ENCODE measurements around the gene TFRC. TPM values are rescaled to one million over a fixed set of nuclear protein-coding genes. Genes with fewer than 3 reads are reported as not detected.
A peak's percentile ranks its signal among the peaks of the same experiment; 100 is the strongest.

TFRC gene
- total RNA-seq, 1 experiment from 2014 or later = 143 TPM

DNA sequence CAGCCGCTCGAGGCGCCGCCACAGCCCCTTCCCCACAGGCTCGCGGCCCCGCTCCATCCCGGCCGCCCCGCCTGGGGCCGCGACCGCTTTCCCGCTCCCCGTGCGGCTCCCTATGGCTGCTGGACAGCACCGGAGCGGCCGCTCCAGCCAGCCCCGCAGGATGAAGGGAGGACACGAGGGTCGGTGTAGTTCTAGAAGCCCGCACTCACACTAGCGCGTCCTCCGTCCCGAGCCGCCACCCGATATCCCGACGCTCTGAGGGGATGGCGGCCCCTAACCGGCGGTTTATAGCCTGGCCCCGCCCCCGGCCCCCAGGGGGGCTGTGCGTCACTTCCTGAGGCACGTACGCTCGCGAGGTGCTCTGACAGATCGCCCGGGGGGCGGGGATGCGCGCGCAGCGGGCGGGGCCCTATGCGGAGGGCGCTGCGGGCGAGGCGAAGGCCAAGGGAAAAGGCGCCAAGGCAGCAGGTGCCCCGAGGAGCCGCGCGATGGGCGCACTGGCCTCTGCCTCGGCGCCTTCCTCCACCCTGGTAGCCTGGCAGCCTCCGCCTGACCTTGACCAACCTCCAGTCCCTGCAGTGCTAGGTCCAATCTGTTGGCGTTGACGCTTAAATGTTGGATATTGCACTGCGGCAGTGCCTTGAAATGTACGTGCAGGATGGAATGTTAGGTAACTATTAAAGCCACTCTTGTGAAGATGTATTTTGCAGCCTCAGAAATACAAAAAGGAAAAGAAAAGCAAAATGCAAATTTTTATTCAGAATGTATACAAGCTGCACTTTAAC, at the start of gene TFRC (continued):
- TF ChIP-seq, protein P1, sequence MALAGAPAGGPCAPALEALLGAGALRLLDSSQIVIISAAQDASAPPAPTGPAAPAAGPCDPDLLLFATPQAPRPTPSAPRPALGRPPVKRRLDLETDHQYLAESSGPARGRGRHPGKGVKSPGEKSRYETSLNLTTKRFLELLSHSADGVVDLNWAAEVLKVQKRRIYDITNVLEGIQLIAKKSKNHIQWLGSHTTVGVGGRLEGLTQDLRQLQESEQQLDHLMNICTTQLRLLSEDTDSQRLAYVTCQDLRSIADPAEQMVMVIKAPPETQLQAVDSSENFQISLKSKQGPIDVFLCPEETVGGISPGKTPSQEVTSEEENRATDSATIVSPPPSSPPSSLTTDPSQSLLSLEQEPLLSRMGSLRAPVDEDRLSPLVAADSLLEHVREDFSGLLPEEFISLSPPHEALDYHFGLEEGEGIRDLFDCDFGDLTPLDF (CRISPR knock-in tag; IDR thresholded peaks at IDR 0.05) = peak; percentile 62
- TF ChIP-seq, protein P2, sequence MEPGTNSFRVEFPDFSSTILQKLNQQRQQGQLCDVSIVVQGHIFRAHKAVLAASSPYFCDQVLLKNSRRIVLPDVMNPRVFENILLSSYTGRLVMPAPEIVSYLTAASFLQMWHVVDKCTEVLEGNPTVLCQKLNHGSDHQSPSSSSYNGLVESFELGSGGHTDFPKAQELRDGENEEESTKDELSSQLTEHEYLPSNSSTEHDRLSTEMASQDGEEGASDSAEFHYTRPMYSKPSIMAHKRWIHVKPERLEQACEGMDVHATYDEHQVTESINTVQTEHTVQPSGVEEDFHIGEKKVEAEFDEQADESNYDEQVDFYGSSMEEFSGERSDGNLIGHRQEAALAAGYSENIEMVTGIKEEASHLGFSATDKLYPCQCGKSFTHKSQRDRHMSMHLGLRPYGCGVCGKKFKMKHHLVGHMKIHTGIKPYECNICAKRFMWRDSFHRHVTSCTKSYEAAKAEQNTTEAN (CRISPR knock-in tag; IDR thresholded peaks at IDR 0.05) = peak; percentile 58; the same call in 1 of the 2 replicates
- peak; percentile 85; the same call in 1 of the 2 replicates for TF ChIP-seq HMGXB4 (CRISPR knock-in tag; IDR thresholded peaks at IDR 0.05)
- TF ChIP-seq, protein P3, sequence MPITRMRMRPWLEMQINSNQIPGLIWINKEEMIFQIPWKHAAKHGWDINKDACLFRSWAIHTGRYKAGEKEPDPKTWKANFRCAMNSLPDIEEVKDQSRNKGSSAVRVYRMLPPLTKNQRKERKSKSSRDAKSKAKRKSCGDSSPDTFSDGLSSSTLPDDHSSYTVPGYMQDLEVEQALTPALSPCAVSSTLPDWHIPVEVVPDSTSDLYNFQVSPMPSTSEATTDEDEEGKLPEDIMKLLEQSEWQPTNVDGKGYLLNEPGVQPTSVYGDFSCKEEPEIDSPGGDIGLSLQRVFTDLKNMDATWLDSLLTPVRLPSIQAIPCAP (CRISPR knock-in tag; IDR thresholded peaks at IDR 0.05) = no peak
- no peak for TF ChIP-seq TEAD4 (CRISPR knock-in tag; IDR thresholded peaks at IDR 0.05)
- TF ChIP-seq ZNF396 (CRISPR knock-in tag; IDR thresholded peaks at IDR 0.05; ENCODE audit: borderline replicate concordance) = no peak
- no peak for TF ChIP-seq ATF2 (CRISPR knock-in tag; IDR thresholded peaks at IDR 0.05; ENCODE audit: borderline replicate concordance, low read depth)
- no peak for TF ChIP-seq ATF3 (CRISPR knock-in tag; conservative IDR thresholded peaks at IDR 0.05)
- TF ChIP-seq STAT6 (CRISPR knock-in tag; conservative IDR thresholded peaks at IDR 0.05; ENCODE audit: low read depth) = no peak; the same call in 1 of the 2 replicates
- TF ChIP-seq MYBL2 (CRISPR knock-in tag; IDR thresholded peaks at IDR 0.05) = peak; percentile 75; the same call in 1 of the 2 replicates
- TF ChIP-seq MLX (CRISPR knock-in tag; IDR thresholded peaks at IDR 0.05) = no peak
- TF ChIP-seq, protein P4, sequence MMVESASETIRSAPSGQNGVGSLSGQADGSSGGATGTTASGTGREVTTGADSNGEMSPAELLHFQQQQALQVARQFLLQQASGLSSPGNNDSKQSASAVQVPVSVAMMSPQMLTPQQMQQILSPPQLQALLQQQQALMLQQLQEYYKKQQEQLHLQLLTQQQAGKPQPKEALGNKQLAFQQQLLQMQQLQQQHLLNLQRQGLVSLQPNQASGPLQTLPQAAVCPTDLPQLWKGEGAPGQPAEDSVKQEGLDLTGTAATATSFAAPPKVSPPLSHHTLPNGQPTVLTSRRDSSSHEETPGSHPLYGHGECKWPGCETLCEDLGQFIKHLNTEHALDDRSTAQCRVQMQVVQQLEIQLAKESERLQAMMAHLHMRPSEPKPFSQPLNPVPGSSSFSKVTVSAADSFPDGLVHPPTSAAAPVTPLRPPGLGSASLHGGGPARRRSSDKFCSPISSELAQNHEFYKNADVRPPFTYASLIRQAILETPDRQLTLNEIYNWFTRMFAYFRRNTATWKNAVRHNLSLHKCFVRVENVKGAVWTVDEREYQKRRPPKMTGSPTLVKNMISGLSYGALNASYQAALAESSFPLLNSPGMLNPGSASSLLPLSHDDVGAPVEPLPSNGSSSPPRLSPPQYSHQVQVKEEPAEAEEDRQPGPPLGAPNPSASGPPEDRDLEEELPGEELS (CRISPR knock-in tag; IDR thresholded peaks at IDR 0.05) = peak; percentile 84
- TF ChIP-seq, protein P5, sequence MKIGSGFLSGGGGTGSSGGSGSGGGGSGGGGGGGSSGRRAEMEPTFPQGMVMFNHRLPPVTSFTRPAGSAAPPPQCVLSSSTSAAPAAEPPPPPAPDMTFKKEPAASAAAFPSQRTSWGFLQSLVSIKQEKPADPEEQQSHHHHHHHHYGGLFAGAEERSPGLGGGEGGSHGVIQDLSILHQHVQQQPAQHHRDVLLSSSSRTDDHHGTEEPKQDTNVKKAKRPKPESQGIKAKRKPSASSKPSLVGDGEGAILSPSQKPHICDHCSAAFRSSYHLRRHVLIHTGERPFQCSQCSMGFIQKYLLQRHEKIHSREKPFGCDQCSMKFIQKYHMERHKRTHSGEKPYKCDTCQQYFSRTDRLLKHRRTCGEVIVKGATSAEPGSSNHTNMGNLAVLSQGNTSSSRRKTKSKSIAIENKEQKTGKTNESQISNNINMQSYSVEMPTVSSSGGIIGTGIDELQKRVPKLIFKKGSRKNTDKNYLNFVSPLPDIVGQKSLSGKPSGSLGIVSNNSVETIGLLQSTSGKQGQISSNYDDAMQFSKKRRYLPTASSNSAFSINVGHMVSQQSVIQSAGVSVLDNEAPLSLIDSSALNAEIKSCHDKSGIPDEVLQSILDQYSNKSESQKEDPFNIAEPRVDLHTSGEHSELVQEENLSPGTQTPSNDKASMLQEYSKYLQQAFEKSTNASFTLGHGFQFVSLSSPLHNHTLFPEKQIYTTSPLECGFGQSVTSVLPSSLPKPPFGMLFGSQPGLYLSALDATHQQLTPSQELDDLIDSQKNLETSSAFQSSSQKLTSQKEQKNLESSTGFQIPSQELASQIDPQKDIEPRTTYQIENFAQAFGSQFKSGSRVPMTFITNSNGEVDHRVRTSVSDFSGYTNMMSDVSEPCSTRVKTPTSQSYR (CRISPR knock-in tag; IDR thresholded peaks at IDR 0.05) = no peak
- TF ChIP-seq ATF6 (CRISPR knock-in tag; IDR thresholded peaks at IDR 0.05) = no peak
- no peak for TF ChIP-seq FOXP1 (CRISPR knock-in tag; IDR thresholded peaks at IDR 0.05; ENCODE audit: borderline replicate concordance)
- peak; percentile 72 for TF ChIP-seq ZNF121 (CRISPR knock-in tag; IDR thresholded peaks at IDR 0.05)
- 0 out of 2 replicates have a peak, but pooled peaks have one; percentile 71 for TF ChIP-seq NR3C1 (CRISPR knock-in tag; conservative IDR thresholded peaks at IDR 0.05; ENCODE audit: low read depth)

Measured in WTC11 (cell line).